HG02678 (cell line): ENCODE data around the gene GTSF1L.

Experiments
- ATAC-seq: cut with Tn5 transposase; IDR thresholded peaks from one replicate; pipeline ENCODE4 v1.9.1; 2021; ENCODE audit warnings: mild to moderate bottlenecking, moderate library complexity; ENCODE audit not compliant: unreplicated experiment

The GTSF1L gene

GRCh38 chr20:43676368-43676767, 50.4 kb downstream of the GTSF1L start:
- ATAC-seq = no peak
